Left ventricle myocardium inferior (tissue), 1 donor: ENCODE results near the gene CREB5. TPM values are rescaled to one million over a fixed set of nuclear protein-coding genes. Genes with fewer than 3 reads are reported as not detected.

Experiments
- DNase-seq: peaks from one replicate; pipeline ENCODE4 v3.0.0-alpha.2; 2020
- H3K27ac ChIP-seq: fragments of 200-600 bp; replicated peaks from 2 replicates; pipeline ENCODE4 v1.8.0; 2021
- H3K27me3 ChIP-seq: fragments of 200-600 bp; 2 replicates; pipeline ENCODE4 v1.8.0; 2021; ENCODE audit warnings: low read depth
- H3K36me3 ChIP-seq: fragments of 200-600 bp; 2 replicates; pipeline ENCODE4 v1.8.0; 2021
- H3K4me1 ChIP-seq: fragments of 200-600 bp; 2 replicates; pipeline ENCODE4 v1.8.0; 2021
- H3K4me3 ChIP-seq: fragments of 200-600 bp; 2 replicates; pipeline ENCODE4 v1.8.0; 2021; ENCODE audit warnings: mild to moderate bottlenecking, moderate library complexity
- H3K9me3 ChIP-seq: fragments of 200-600 bp; replicated peaks from 2 replicates; pipeline ENCODE4 v1.8.0; 2021
- intact Hi-C: fragments of 100-400 bp; cut with micrococcal nuclease; formaldehyde crosslinking; loops from one replicate; pipeline ENCODE4 v1.11.0; 2022
- total RNA-seq: library from RNA; stranded (reverse); fragmentation: NEBNext Ultra II Directional; extraction: Animal tissue kit (Norgen Biotek cat#: 25700); gene quantifications from one replicate; pipeline ENCODE4 v1.2.1, GENCODE V29; 2021
- TF ChIP-seq, protein P1 (sequence below): fragments of 200-600 bp; IDR thresholded peaks from 2 replicates; pipeline ENCODE4 v1.8.0; 2021; ENCODE audit warnings: antibody characterized with exemption, mild to moderate bottlenecking, borderline replicate concordance
- donor health status: DM: no; HTN: yes; CAD: no; lungs with severe emphysema.

The CREB5 gene
- total RNA-seq, 1 donor from 2014 or later, result 9.8 TPM

DNA sequence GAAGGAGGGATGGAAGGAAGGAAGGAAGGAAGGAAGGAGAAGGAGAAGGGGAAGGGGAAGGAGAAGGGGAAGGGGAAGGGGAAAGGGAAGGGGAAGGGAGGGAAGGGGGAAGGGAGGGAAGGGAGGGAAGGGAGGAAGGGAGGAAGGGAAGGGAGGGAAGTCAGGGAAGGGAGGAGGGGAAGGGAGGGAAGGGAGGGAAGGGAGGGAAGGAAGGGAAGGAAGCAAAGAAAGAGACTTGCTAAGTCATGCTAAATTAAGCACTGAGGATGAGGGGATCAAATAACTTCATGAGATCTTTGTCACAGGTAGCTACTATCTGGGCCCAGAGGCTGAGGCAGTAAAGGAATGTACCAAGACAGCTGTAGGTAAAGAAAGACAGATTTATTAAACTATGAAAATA, 429.4 kb downstream of the CREB5 start:
- Histone ChIP-seq H3K27me3 (no peaks in the 10 kb centered on the region), H3K9me3 (no peaks in the 10 kb centered on the region), H3K4me3 (no peak overlapping the region), H3K36me3 (no peaks in the 10 kb centered on the region), H3K4me1 (peaks cover 10% of the 10 kb centered on the region), H3K27ac (no peak overlapping the region)
- DNase-seq, result no peak
- intact Hi-C loops, result no loop called here
- TF ChIP-seq, protein P1, sequence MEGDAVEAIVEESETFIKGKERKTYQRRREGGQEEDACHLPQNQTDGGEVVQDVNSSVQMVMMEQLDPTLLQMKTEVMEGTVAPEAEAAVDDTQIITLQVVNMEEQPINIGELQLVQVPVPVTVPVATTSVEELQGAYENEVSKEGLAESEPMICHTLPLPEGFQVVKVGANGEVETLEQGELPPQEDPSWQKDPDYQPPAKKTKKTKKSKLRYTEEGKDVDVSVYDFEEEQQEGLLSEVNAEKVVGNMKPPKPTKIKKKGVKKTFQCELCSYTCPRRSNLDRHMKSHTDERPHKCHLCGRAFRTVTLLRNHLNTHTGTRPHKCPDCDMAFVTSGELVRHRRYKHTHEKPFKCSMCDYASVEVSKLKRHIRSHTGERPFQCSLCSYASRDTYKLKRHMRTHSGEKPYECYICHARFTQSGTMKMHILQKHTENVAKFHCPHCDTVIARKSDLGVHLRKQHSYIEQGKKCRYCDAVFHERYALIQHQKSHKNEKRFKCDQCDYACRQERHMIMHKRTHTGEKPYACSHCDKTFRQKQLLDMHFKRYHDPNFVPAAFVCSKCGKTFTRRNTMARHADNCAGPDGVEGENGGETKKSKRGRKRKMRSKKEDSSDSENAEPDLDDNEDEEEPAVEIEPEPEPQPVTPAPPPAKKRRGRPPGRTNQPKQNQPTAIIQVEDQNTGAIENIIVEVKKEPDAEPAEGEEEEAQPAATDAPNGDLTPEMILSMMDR, result no peak

DNA sequence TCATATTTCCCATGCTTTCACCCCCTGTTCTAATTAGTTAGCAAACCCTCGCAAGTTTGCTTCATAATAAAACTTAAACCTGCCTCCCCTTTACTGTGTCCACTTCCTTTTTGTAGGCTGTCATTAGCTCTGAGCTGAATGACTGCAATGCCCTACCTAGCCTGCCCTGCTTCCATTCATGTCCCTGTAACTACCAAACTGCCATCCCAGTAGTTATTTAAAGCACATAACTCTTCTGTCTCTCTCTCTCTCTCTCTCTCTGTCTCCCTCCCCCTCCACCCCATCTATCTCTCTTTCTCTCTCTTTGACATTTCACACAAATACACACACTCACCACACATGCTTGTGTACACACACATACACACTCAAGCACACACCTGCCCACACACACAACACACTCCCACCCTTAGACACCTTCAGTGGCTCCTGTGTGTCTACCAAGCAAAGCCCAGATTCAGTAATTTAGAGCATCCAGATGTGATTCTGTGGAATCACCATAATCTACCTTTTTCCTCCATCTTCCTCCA, 430.5 kb downstream of the CREB5 start:
- intact Hi-C loops, result no loop called here
- Histone ChIP-seq H3K4me1 (peaks cover 10% of the 10 kb centered on the region), H3K27ac (no peak overlapping the region), H3K36me3 (no peaks in the 10 kb centered on the region), H3K27me3 (no peaks in the 10 kb centered on the region), H3K4me3 (no peak overlapping the region), H3K9me3 (no peaks in the 10 kb centered on the region)
- no peak for DNase-seq
- TF ChIP-seq, protein P1, result no peak

DNA sequence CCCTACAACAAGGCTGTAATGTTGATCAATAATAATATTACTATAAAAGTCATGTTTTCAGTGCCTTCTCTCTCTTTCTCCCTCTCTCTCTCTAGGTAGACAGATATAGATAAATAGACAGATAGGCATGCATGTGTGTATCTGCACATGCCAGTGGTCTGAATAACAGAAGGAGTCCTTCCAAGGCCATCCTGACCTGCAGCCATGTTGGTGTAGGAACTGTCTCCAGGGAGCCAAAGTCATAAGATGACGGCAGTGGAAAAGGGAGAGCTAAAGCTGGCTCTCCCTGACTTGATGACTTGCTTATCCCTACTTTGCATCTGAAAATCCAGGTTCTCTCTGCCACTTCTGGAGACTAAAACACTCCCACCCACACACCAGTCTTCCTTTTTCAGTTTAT, 432.8 kb downstream of the CREB5 start:
- Histone ChIP-seq H3K4me3 (no peak overlapping the region), H3K27ac (no peak overlapping the region), H3K36me3 (no peaks in the 10 kb centered on the region), H3K9me3 (no peaks in the 10 kb centered on the region), H3K4me1 (peaks cover 10% of the 10 kb centered on the region), H3K27me3 (no peaks in the 10 kb centered on the region)
- DNase-seq, result no peak
- TF ChIP-seq, protein P1, result no peak
- intact Hi-C loops, result no loop called here

DNA sequence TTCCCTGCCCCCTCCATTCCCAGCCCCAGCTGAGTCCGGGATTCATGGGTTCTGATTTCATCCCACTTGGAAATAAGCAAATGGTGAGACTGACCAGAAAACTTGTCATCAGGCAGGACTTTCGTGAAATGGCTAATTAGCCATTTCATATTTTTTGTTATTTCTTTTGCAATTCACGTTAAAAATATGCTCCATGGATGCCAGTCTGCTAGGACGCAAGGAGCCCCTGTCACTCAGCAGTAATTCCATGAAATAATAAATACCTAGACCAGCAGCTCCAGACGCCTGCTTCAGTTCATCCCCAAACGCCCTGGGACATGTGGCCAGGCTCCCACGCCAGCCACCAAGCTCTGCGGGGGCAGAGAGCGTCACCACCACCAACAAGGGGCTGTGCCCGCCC, 434.9 kb downstream of the CREB5 start:
- H3K27me3 ChIP-seq, result no peaks in the 10 kb centered on the region
- no peaks in the 10 kb centered on the region for H3K36me3 ChIP-seq
- TF ChIP-seq, protein P1, result no peak
- H3K9me3 ChIP-seq, result no peaks in the 10 kb centered on the region
- no peak for DNase-seq
- H3K27ac ChIP-seq, result peak overlapping the region; percentile 47
- H3K4me1 ChIP-seq, result peaks cover 7% of the 10 kb centered on the region
- intact Hi-C loops, result no loop called here
- no peak overlapping the region for H3K4me3 ChIP-seq

DNA sequence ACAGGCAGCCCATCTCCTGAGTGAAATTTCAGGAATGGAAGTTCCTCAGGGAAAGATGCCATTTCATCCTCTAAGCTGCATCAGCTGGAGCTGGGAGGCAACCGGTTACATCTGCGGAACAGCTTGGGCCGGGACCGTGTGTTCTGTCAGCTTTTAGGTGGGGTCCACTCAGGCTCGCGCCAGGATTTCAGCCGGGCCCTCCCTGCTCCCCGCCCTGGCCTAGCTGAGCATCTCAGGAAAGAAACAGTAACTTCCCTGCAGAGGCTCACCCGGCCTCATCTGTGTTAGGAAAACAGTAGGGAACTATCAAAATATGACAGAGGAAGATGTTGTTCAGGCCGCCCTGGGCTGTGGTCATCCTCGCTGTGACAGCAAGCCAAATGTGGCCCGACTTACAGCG, 435.4 kb downstream of the CREB5 start:
- no peaks in the 10 kb centered on the region for H3K36me3 ChIP-seq
- intact Hi-C loops, result no loop called here
- peak; percentile 72 for DNase-seq
- peaks cover 5% of the 10 kb centered on the region for H3K27me3 ChIP-seq
- TF ChIP-seq, protein P1, result no peak
- peak overlapping the region; percentile 47 for H3K27ac ChIP-seq
- H3K4me3 ChIP-seq, result no peak overlapping the region
- no peaks in the 10 kb centered on the region for H3K9me3 ChIP-seq
- peaks cover 2% of the 10 kb centered on the region for H3K4me1 ChIP-seq
